Fibroblast of lung (primary cell): Measurements from ENCODE around the gene POU3F1.

Source experiments
- CTCF ChIP-seq, 2 donors: IDR thresholded peaks in 1 of 2; conservative IDR thresholded peaks in 1 of 2; 1 replicate in 1 of 2; 2 replicates in 1 of 2; pipeline ENCODE4 v1.5.1; 2011 to 2012; ENCODE audit warnings: low read length in 2 of 2, control low read depth in 1 of 2, inconsistent platforms in 1 of 2, low read depth in 1 of 2, mild to moderate bottlenecking in 1 of 2
- EZH2 ChIP-seq: IDR thresholded peaks from 2 replicates; pipeline ENCODE4 v1.5.1; 2012; ENCODE audit warnings: low read length, control low read depth, mild to moderate bottlenecking; ENCODE audit errors: missing control alignments

GRCh38 chr1:38072858-38073257 is 26.3 kb upstream of the POU3F1 start:
- TF ChIP-seq EZH2 (no peak), CTCF (conservative IDR thresholded peaks at IDR 0.05 in 1 of 2, IDR thresholded peaks at IDR 0.05 in 1 of 2; ENCODE audit: low read depth in 1 of 2, low read length in 2 of 2) (no peak)
